MM.1S (cell line): ENCODE measurements around the gene KRTAP4-3.
"Not testable (repeated sequence)": the region's sequence is repeated elsewhere in the genome, so short reads cannot be mapped to it uniquely, and the experiment has no call there.

Source experiments
- DNase-seq: peaks from one replicate; pipeline ENCODE4 v3.0.0-alpha.2; 2015
- H2AFZ ChIP-seq: fragments of 300-600 bp; sonication (generic); 2 replicates; pipeline ENCODE4 v1.6.0; 2016; ENCODE audit warnings: antibody characterized with exemption, low read length
- H3F3A ChIP-seq: fragments of 300-600 bp; sonication (generic); 2 replicates; pipeline ENCODE4 v1.6.1; 2016; ENCODE audit warnings: mild to moderate bottlenecking, antibody characterized with exemption, low read length, moderate library complexity, mixed read lengths; ENCODE audit not compliant: insufficient read depth
- H3K27ac ChIP-seq: fragments of 300-600 bp; sonication (generic); 2 replicates; pipeline ENCODE4 v1.5.1; 2016; ENCODE audit warnings: mild to moderate bottlenecking, low read length
- H3K27me3 ChIP-seq: fragments of 300-600 bp; sonication (generic); replicated peaks from 2 replicates; pipeline ENCODE4 v1.6.0; 2016; ENCODE audit warnings: low read length; ENCODE audit not compliant: insufficient read depth
- H3K36me3 ChIP-seq: fragments of 300-600 bp; sonication (generic); replicated peaks from 2 replicates; pipeline ENCODE4 v1.6.1; 2016; ENCODE audit warnings: mild to moderate bottlenecking, low read length, mixed read lengths; ENCODE audit not compliant: insufficient read depth
- H3K4me1 ChIP-seq: fragments of 300-600 bp; sonication (generic); 2 replicates; pipeline ENCODE4 v1.6.1; 2016; ENCODE audit warnings: low read length, mixed read lengths
- H3K4me2 ChIP-seq: fragments of 300-600 bp; sonication (generic); 2 replicates; pipeline ENCODE4 v1.6.0; 2016; ENCODE audit warnings: low read depth, low read length
- H3K4me3 ChIP-seq: fragments of 300-600 bp; sonication (generic); 2 replicates; pipeline ENCODE4 v1.5.1; 2016; ENCODE audit warnings: low read length, mixed read lengths
- H3K79me2 ChIP-seq: fragments of 300-600 bp; sonication (generic); 2 replicates; pipeline ENCODE4 v1.6.1; 2016; ENCODE audit warnings: mixed run types, low read length, mixed read lengths
- H3K9ac ChIP-seq: fragments of 300-600 bp; sonication (generic); 2 replicates; pipeline ENCODE4 v1.6.1; 2016; ENCODE audit warnings: low read length, mixed read lengths
- H3K9me2 ChIP-seq: fragments of 300-600 bp; sonication (generic); replicated peaks from 2 replicates; pipeline ENCODE4 v1.6.1; 2016; ENCODE audit warnings: mild to moderate bottlenecking, low read length, mixed read lengths; ENCODE audit not compliant: insufficient read depth
- H3K9me3 ChIP-seq: fragments of 300-600 bp; sonication (generic); replicated peaks from 2 replicates; pipeline ENCODE4 v1.6.1; 2016; ENCODE audit warnings: mild to moderate bottlenecking, low read length, mixed read lengths; ENCODE audit not compliant: insufficient read depth
- H4K20me1 ChIP-seq: fragments of 300-600 bp; sonication (generic); 2 replicates; pipeline ENCODE4 v1.6.1; 2016; ENCODE audit warnings: mild to moderate bottlenecking, low read length, moderate library complexity, mixed read lengths; ENCODE audit not compliant: insufficient read depth
- EZH2 ChIP-seq: fragments of 300-600 bp; sonication (generic); optimal IDR thresholded peaks from 2 replicates; pipeline ENCODE3; 2017; ENCODE audit warnings: low read depth, mild to moderate bottlenecking, antibody characterized with exemption, low read length, mixed read lengths
- EZH2phosphoT487 ChIP-seq: fragments of 300-600 bp; sonication (generic); IDR thresholded peaks from 2 replicates; pipeline ENCODE4 v1.6.1; 2018; ENCODE audit warnings: antibody characterized with exemption, low read length
- TF ChIP-seq, protein P1 (sequence below): fragments of 300-600 bp; sonication (generic); IDR thresholded peaks from 2 replicates; pipeline ENCODE4 v1.5.1; 2016; ENCODE audit warnings: antibody characterized with exemption, low read length, mixed read lengths

KRTAP4-3 gene

GRCh38 chr17:41190328-41190727 lies 22.3 kb upstream of the KRTAP4-3 start:
- Histone ChIP-seq H3K4me2 (no peak overlapping the region), H3K9me2 (no peaks in the 10 kb centered on the region), H3F3A (no peaks in the 10 kb centered on the region), H3K9me3 (no peaks in the 10 kb centered on the region), H3K4me3 (no peak overlapping the region), H3K9ac (no peak overlapping the region), H4K20me1 (no peaks in the 10 kb centered on the region), H3K4me1 (no peaks in the 10 kb centered on the region), H3K27ac (no peak overlapping the region), H2AFZ (no peak overlapping the region), H3K36me3 (no peaks in the 10 kb centered on the region), H3K79me2 (no peaks in the 10 kb centered on the region), H3K27me3 (peaks cover 13% of the 10 kb centered on the region)
- DNase-seq, result no peak
- TF ChIP-seq EZH2 (no peak), EZH2phosphoT487 (no peak)
- TF ChIP-seq, protein P1, sequence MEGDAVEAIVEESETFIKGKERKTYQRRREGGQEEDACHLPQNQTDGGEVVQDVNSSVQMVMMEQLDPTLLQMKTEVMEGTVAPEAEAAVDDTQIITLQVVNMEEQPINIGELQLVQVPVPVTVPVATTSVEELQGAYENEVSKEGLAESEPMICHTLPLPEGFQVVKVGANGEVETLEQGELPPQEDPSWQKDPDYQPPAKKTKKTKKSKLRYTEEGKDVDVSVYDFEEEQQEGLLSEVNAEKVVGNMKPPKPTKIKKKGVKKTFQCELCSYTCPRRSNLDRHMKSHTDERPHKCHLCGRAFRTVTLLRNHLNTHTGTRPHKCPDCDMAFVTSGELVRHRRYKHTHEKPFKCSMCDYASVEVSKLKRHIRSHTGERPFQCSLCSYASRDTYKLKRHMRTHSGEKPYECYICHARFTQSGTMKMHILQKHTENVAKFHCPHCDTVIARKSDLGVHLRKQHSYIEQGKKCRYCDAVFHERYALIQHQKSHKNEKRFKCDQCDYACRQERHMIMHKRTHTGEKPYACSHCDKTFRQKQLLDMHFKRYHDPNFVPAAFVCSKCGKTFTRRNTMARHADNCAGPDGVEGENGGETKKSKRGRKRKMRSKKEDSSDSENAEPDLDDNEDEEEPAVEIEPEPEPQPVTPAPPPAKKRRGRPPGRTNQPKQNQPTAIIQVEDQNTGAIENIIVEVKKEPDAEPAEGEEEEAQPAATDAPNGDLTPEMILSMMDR, result no peak

- not testable (repeated sequence) for H3K79me2 ChIP-seq, H4K20me1 ChIP-seq, H3K9me2 ChIP-seq, H3K4me3 ChIP-seq, H3K4me1 ChIP-seq, H3F3A ChIP-seq, H3K27ac ChIP-seq, H2AFZ ChIP-seq, H3K36me3 ChIP-seq, H3K9ac ChIP-seq, H3K4me2 ChIP-seq, DNase-seq, H3K9me3 ChIP-seq
- H3K27me3 ChIP-seq, result peaks cover 12% of the 10 kb centered on the region
Measured at GRCh38 chr17:41189837-41190318, 21.9 kb upstream of the KRTAP4-3 start, which contains the start of gene KRTAP9-1. TSS of gene KRTAP9-1 (plus strand) at chr17:41189887. CDS start at chr17:41189887, 0 bp downstream.

DNA sequence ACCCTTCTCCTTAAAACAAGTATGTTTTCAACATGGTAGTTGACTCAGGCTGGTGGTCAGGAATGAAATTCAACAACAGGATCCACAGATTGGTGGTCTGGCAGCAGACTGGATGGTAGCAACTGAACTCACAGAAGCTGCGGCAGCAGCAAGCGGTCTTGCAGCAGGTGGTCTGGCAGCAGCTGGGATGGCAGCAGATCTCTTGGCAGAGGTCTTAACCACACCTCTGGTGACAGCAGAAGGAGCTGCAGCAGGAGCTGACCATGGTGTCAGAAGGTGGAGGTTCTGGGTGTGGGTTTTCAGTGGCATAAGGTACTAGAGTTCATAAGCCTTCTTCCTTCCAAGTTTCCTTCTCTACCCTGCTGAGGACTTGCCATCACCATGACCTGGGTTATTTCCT lies 18.9 kb upstream of the KRTAP4-3 start:
- TF ChIP-seq EZH2 (no peak), EZH2phosphoT487 (no peak)
- TF ChIP-seq, protein P1, result no peak
- Histone ChIP-seq H3K27me3 (no peaks in the 10 kb centered on the region), H3F3A (no peaks in the 10 kb centered on the region), H3K4me1 (no peaks in the 10 kb centered on the region), H3K36me3 (no peaks in the 10 kb centered on the region), H3K9me2 (no peaks in the 10 kb centered on the region), H3K9ac (no peak overlapping the region), H3K27ac (no peak overlapping the region), H2AFZ (no peak overlapping the region), H4K20me1 (no peaks in the 10 kb centered on the region), H3K79me2 (no peaks in the 10 kb centered on the region), H3K4me3 (no peak overlapping the region), H3K9me3 (no peaks in the 10 kb centered on the region), H3K4me2 (no peak overlapping the region)
- DNase-seq, result no peak

DNA sequence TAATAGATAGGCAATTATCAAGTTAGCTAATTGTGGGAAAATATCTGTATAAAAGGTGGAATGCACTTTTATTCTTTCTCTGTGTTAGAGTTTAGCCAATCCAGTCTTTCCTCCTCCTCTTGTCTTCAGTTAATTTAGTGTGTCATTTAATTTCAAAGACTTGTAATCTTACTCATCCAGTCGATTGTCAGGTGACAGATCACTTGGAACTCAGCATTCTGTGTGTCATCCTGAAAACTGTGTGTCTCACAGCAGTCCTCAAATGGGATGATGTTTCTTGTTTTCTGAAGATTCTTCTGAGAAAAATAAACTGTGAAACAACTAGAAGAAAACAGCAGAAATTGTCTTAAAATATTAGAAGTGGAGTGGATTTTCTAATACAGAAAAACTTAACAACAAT lies 17.0 kb upstream of the KRTAP4-3 start:
- Histone ChIP-seq H3K27me3 (no peaks in the 10 kb centered on the region), H3K36me3 (no peaks in the 10 kb centered on the region), H3K9ac (no peak overlapping the region), H2AFZ (no peak overlapping the region), H3K4me1 (no peaks in the 10 kb centered on the region), H3K9me3 (no peaks in the 10 kb centered on the region), H3K4me3 (no peak overlapping the region), H3K79me2 (no peaks in the 10 kb centered on the region), H3F3A (no peaks in the 10 kb centered on the region), H3K4me2 (no peak overlapping the region), H4K20me1 (no peaks in the 10 kb centered on the region), H3K9me2 (no peaks in the 10 kb centered on the region), H3K27ac (no peak overlapping the region)
- DNase-seq, result no peak
- no peak for TF ChIP-seq EZH2phosphoT487
- TF ChIP-seq, protein P1, result no peak
- TF ChIP-seq EZH2, result no peak
